Measurements from ENCODE around the gene OTOS. TPM values are rescaled to one million over a fixed set of nuclear protein-coding genes. Genes with fewer than 3 reads are reported as not detected.

OTOS gene
- total and polyA plus RNA-seq, 7 donors, result not detected

- intact Hi-C loops (cut with DNase I), result no loop called here
- H3K9me3 ChIP-seq, result no peaks in the 10 kb centered on the region
- 89 to 90% methylated on average over 4 of the region's 4 CpGs for WGBS, 2 donors
- H3K4me3 ChIP-seq, result no peak overlapping the region
- peaks cover 0 to 10% (median 0%) of the 10 kb centered on the region in 3 donors for H3K27me3 ChIP-seq
- TF ChIP-seq, protein P1, sequence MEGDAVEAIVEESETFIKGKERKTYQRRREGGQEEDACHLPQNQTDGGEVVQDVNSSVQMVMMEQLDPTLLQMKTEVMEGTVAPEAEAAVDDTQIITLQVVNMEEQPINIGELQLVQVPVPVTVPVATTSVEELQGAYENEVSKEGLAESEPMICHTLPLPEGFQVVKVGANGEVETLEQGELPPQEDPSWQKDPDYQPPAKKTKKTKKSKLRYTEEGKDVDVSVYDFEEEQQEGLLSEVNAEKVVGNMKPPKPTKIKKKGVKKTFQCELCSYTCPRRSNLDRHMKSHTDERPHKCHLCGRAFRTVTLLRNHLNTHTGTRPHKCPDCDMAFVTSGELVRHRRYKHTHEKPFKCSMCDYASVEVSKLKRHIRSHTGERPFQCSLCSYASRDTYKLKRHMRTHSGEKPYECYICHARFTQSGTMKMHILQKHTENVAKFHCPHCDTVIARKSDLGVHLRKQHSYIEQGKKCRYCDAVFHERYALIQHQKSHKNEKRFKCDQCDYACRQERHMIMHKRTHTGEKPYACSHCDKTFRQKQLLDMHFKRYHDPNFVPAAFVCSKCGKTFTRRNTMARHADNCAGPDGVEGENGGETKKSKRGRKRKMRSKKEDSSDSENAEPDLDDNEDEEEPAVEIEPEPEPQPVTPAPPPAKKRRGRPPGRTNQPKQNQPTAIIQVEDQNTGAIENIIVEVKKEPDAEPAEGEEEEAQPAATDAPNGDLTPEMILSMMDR (IDR thresholded peaks at IDR 0.05), result no peak
- TF ChIP-seq POLR2A (IDR thresholded peaks at IDR 0.05), result no peak
- TF ChIP-seq EP300 (IDR thresholded peaks at IDR 0.05), result no peak
- no peak for TF ChIP-seq POLR2AphosphoS5 (IDR thresholded peaks at IDR 0.05)
- H3K27ac ChIP-seq, result no peak overlapping the region
- no peaks in the 10 kb centered on the region for H3K36me3 ChIP-seq
- H3K4me1 ChIP-seq, result no peaks in the 10 kb centered on the region
- no peak for DNase-seq
These were observed 23.6 kb upstream of the OTOS start for GRCh38 chr2:240163844-240164574.

GRCh38 chr2:240162939-240163714 lies 22.7 kb upstream of the OTOS start:
- no peaks in the 10 kb centered on the region for H3K9me3 ChIP-seq
- DNase-seq, result peak; percentile 44
- TF ChIP-seq POLR2AphosphoS5 (IDR thresholded peaks at IDR 0.05) (no peak), POLR2A (IDR thresholded peaks at IDR 0.05) (no peak), EP300 (IDR thresholded peaks at IDR 0.05) (no peak)
- TF ChIP-seq, protein P1 (IDR thresholded peaks at IDR 0.05), result no peak
- no peak overlapping the region for H3K27ac ChIP-seq
- no peaks in the 10 kb centered on the region for H3K36me3 ChIP-seq
- H3K27me3 ChIP-seq, result peaks cover 0 to 10% (median 0%) of the 10 kb centered on the region in 3 donors
- H3K4me1 ChIP-seq, result no peaks in the 10 kb centered on the region
- intact Hi-C loops (cut with DNase I), result no loop called here
- H3K4me3 ChIP-seq, result no peak overlapping the region
- 76 to 78% methylated on average over 16 of the region's 16 CpGs for WGBS, 2 donors

- Histone ChIP-seq H3K27ac (no peak overlapping the region), H3K36me3 (no peaks in the 10 kb centered on the region), H3K4me3 (no peak overlapping the region), H3K27me3 (peaks cover 0 to 8% (median 0%) of the 10 kb centered on the region in 3 donors), H3K4me1 (no peaks in the 10 kb centered on the region), H3K9me3 (no peaks in the 10 kb centered on the region)
- 81 to 82% methylated on average over 6 of the region's 6 CpGs for WGBS, 2 donors
- TF ChIP-seq, protein P1 (IDR thresholded peaks at IDR 0.05), result no peak
- no peak for TF ChIP-seq POLR2AphosphoS5 (IDR thresholded peaks at IDR 0.05)
- no peak for TF ChIP-seq EP300 (IDR thresholded peaks at IDR 0.05)
- no peak for TF ChIP-seq POLR2A (IDR thresholded peaks at IDR 0.05)
- DNase-seq, result peak; percentile 32
- intact Hi-C loops (cut with DNase I), result no loop called here
These were observed 22.1 kb upstream of the OTOS start for GRCh38 chr2:240162531-240162930.

DNA sequence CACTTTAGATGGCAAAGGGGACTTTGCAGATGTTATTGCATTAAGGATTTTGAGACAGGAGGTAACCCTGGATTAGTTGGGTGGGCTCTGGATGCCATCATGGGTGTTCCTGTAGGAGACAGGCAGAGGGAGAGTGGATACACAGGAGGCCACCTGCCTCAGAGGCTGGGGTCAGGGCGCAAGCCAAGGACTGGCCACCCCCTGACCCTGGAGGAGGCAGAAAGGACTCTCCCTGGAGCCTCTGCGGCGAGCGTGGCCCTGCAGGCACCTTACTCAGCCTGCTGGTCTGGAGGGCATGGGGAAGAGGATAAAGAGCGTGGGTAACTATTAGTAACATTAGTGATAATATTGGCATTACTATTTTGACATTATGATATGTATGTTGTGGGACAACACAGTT lies 21.6 kb upstream of the OTOS start:
- Histone ChIP-seq H3K27me3 (peaks cover 0 to 3% (median 0%) of the 10 kb centered on the region in 3 donors), H3K4me1 (no peaks in the 10 kb centered on the region), H3K9me3 (no peaks in the 10 kb centered on the region), H3K36me3 (no peaks in the 10 kb centered on the region), H3K4me3 (no peak overlapping the region), H3K27ac (no peak overlapping the region)
- TF ChIP-seq POLR2AphosphoS5 (IDR thresholded peaks at IDR 0.05), result no peak
- TF ChIP-seq EP300 (IDR thresholded peaks at IDR 0.05), result no peak
- no peak for TF ChIP-seq POLR2A (IDR thresholded peaks at IDR 0.05)
- TF ChIP-seq, protein P1 (IDR thresholded peaks at IDR 0.05), result no peak
- no peak for DNase-seq
- WGBS, 2 donors, result 74 to 77% methylated on average over 5 of the region's 5 CpGs
- intact Hi-C loops (cut with DNase I), result no loop called here
